Left renal cortex interstitium (tissue), 4 donors: ENCODE measurements around the gene CTXND1. TPM values are rescaled to one million over a fixed set of nuclear protein-coding genes. Genes with fewer than 3 reads are reported as not detected.
"Not testable (repeated sequence)": the region's sequence is repeated elsewhere in the genome, so short reads cannot be mapped to it uniquely, and the experiment has no call there.

Experiments used
- DNase-seq, 4 donors: peaks; one replicate each; pipeline ENCODE4 v3.0.0-alpha.2; 2013; ENCODE audit warnings: low read depth in 4 of 4, low spot score in 2 of 4, missing footprints in 1 of 4
- polyA plus RNA-seq, 4 donors: library from polyadenylated mRNA; unstranded; fragments of 120-200 nt; gene quantifications; one replicate each; pipeline ENCODE4 v1.2.1, GENCODE V29; 2013; ENCODE audit not compliant: insufficient read length in 4 of 4

The CTXND1 gene
- polyA plus RNA-seq, 4 donors = 9.1 to 12.3 (median 10.0) TPM

GRCh38 chr15:80162059-80162554, 89.9 kb downstream of the CTXND1 start:
- DNase-seq = no peak

DNA sequence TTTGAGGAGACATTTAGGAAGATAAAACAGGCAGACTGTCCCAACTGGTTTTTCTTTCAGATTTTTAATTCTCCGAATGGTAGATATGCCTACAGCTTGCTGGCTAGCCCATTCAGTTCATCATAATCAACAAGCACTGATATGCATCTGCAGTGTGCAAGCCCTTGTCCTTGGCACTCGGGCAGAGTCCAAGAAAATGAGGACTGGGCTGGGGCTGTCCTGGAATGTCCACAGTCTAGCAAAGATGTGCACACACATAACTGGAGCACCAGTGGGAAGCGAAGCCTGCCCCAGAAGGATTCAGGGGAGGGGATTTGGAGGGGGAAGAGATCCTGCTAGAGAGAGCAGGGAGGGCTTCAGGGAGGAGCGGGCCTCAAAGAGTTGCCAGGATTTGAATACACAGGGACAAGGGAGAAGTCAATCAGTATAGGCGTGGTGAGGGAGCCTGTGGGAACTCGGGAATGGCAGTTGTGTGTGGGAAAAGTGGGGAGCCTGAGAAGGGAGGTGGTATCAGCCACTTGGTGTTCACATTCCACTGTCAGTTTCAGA, 90.5 kb downstream of the CTXND1 start:
- no peak for DNase-seq

DNA sequence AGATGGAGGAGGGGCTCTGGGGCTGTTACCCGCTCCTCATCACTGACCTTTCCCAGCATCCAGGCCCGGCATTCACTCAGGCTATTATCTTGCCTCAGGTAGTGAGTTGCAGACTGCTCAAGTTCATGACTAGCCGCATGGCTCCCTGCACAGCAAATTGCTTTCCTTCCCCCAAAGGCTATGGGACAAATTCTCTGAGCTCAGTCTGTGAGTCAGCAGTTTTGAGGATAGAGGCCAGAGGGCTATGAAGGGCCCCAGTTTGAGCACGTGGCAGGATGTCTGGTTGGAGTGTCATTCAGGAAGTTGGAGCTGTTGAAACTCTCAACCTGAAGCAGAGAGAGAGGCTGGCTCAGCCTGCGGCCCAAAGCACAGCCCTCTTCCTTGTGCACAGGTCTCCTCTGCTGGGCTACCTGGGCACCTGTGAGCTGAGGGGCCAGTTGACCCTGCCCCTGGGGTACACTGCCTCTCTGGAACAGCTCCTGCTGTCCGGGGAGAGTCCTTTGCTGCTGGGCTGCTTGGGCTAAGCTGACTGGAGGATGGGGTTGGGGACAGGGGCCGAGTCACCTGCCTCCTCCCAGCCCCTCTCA, 91.3 kb downstream of the CTXND1 start:
- no peak for DNase-seq

DNA sequence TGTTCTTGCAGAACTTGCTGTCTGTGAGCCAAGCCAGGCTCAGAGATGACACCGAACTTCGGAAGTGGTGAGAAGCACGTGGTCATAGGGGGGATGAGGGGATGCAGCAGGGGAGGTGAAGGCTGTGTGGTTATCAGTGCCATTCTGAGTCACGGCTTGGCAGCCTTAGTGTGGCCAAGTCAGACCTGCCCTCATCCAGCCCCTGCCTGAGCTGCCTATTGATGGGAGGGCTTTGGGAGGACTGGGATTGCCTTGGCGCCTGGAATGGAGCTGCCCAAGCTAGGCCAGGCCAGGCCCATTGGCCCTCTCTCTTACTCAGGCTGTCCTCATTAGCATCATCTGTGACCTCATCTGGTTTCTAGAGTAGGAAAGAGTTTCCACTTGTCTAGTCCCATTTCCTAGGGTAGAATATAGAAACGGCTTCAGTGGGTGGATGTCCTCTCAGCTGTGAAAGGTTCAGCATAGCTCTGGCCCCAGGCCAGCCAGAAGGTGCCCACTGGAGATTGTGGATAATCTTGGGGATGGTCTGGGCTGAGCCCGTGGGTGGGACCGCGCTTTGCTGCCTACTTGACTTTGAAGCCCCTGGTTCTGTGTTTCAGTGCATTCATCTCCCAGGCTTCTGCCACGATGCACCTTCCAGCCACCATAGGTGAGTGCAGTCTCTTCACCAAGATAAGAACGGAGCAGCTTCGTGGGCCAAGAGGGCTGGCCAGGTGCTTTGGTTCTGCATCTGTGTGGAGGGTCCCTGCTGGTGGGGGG, 92.0 kb downstream of the CTXND1 start:
- no peak for DNase-seq

GRCh38 chr15:80159301-80159700, 92.7 kb downstream of the CTXND1 start:
- DNase-seq = no peak

- DNase-seq = no peak
Measured at GRCh38 chr15:80157215-80157614, 94.8 kb downstream of the CTXND1 start.

DNA sequence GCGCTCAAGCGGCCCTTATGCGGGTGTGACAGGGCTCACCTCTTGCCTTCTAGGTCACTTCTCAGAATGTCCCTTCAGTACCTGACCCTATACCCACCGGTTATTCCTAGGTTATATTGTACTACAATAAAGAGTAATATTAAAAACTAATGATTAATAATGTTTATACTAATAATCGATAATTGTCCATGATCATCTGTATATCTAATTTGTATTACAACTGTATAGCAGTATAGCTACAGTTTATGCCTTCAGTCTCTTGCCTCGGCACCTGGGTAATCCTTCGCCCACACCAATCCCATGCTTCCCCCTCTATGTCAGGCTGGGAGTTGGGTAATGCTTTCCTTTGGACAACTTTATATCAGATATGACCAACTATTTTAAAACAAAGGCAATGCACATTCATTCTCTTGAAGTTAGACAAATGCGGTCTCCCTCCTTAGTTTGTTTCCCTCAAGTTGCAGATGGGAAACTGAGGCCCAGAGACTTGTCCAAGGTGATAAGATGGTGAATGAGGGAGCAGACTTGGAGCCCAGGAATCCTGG, 95.8 kb downstream of the CTXND1 start:
- DNase-seq = no peak

DNA sequence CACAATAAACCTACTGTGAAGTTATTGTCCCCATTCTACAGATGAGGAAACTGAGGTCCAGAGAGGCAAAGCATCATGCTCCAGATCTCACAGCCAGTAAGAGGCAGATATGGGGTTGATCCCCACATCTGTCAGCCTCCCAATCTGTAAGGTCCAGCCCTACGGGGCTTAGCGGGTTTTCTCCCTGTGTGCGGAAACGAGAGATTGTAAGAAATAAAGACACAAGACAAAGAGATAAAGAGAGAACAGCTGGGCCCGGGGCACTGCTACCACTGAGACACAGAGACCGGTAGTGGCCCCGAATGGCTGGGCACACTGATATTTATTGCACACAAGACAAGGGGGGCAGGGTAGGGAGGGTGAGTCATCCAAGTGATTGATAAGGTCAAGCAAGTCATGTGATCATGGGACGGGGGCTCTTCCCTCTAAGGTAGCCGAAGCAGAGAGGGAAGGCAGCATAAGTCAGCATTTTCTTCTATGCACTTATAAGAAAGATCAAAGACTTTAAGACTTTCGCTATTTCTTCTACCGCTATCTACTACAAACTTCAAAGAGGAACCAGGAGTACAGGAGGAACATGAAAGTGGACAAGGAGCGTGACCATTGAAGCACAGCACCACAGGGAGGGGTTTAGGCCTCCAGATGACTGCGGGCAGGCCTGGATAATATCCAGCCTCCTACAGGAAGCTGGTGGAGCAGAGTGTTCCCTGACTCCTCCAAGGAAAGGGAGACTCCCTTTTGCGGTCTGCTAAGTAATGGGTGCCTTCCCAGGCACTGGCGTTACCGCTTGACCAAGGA, 96.4 kb downstream of the CTXND1 start:
- DNase-seq = not testable (repeated sequence)

DNA sequence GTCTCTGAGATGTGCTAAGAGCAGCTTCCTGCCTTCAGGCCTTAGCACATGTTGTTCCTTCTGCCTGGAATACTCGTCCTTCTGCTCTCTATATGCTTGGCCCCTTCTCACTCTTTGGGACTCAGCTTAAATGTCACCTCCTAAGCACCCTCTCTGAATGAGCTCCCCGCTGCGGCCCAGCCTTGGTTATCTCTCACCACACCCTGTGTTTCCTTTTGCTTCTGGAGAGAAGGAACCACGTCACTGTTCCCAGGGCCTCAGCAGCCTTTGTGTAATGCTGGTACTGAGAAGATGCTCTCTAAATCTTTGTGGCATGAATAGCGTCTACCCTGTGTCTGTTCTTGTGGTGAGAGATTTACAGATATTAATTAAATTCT, 97.0 kb downstream of the CTXND1 start:
- DNase-seq = no peak

DNA sequence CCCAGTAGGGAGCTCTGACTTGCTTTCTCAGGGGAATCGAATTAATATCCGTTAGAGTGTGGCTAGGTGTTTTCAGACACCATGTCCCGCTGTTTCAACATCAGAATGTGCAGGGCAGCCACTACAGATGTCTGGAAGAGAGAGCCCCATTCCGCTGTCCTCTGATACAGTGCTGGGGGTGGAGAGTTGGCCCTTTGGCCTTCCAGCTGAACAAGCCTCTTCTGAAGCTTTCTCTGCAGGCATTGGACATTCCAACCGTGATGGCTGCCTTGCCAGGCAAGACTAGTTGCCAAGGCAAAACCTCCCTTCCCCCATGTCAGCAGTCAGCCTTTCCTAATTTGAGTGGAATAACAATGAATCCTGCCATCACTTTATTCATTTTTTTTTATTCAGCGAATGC, 97.7 kb downstream of the CTXND1 start:
- no peak for DNase-seq

GRCh38 chr15:80153900-80154299, 98.1 kb downstream of the CTXND1 start:
- DNase-seq = no peak

DNA sequence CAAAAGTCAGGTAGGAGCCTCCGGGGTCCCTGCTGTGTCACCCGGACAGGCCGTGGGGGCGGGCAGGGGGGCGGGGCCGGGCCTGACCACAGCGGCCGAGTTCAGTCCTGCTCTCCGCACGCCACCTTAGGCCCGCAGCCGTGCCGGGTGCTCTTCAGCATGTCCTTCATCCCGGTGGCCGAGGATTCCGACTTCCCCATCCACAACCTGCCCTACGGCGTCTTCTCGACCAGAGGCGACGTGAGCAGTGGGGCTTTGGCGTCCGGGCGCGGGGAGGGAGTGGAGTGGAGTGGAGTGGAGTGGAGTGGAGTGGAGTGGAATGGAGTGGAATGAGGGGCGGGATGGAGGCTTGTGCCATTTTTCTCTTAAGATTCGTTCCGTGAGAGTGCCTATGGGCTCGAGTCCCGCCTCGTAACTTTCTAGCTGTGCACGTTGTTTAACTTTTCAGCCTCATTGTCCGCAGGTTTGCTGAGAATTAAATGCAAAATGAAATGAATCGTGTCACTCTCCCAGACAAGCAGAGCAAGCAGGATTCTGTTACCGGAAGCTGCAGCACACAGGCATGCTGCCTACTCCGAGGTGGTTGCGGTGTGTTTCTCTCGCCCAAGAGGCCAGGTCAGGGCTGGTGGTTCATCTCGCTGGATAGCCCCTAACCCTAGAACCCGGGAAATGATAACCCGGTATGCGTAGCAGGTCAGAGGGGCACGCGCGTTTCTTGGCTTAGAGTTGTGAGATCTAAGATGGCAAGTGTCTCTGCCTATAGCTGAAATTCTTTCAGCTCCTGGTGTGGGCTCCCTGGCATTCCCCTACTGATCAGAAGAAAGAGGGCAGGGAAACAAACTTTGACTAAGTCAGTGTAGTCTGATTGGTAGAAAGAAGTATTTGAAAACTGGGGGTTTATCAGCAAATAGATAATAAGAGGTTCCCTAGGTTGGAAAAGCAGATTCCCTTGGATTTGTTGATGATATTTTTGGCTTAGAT, 98.8 kb downstream of the CTXND1 start, which contains the start of gene FAH:
Gene FAH, plus strand, starts transcription at position 104 of the 981 bp plus-strand sequence. Its CDS starts 56 bp downstream, at position 160.
- peak in 2 of 4 donors; percentile 24 to 26 for DNase-seq

DNA sequence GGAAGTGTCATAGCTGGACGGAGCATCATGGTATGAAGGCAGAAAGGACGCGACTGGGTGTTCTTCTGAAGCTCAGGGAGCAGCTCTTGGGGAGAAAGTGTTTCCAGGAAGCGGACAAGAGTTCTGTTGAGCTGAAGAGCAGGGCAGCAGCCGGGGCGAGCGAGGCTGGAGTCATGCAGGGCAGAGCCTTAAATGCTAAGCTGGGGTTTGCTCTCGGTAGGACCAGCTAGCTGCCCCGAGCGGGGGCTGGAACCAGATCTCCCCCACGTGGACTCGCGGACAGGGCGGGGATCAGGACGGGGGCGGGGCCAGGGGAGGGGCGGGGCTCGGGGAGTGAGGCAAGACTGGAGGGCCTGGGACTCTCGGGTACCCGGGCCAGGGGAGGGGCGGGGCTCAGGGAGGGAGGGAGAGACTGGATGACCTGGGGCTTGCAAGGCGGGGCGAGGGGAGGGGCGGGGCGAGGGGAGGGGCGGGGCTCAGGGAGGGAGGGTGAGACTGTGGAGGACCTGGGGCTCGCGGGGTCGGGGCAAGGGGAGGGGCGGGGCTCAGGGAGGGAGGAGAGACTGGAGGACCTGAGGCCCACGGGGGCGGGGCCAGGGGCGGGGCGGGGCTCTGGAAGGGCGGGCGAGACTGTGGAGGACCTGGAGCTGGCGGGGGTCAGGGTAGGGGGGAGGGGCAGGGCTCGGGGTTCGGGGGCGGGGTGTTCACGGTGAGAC, 99.7 kb downstream of the CTXND1 start:
- peak; percentile 27 to 84 (median 57) for DNase-seq

DNA sequence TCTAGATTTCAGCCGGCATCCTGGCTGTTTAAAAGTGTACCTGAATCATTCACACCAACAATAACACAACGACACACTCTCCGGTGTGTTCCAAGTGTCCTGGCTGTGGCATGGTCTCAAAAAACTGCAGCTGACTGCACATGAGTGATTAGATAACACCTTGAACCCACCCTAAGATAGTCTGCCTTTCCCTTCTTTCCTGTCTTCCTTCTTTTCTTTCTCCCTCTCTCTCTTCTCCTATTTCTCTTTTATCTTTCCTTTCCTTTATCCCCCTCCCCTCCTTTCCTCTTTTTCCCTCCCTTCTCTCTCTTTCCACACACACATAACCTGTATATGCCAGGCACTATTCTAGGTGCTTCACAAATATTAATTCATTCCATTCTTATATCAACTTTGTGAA, 100.4 kb downstream of the CTXND1 start:
- DNase-seq = no peak

DNA sequence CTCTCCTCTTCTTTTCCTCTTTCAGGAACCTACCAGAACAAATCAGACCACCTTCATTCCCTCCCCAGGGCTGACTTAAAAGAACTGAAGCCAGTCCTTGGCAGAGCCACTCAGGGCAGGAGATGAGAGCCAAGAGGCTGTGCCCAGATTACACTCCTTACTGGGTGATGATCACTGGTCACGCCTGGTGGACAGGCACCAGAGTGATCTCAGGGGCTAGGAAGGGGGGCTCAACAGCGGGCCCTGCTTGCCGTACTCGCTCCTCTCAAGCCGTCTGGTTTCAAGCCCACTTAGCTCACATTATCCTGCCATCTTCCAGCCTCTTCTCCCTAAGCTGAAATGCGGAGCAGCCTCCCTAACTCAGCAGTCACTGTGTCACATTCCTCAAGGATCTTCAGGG, 100.9 kb downstream of the CTXND1 start:
- DNase-seq = no peak
